ENCODE measurements around the gene EZH2.

Gene EZH2

DNA sequence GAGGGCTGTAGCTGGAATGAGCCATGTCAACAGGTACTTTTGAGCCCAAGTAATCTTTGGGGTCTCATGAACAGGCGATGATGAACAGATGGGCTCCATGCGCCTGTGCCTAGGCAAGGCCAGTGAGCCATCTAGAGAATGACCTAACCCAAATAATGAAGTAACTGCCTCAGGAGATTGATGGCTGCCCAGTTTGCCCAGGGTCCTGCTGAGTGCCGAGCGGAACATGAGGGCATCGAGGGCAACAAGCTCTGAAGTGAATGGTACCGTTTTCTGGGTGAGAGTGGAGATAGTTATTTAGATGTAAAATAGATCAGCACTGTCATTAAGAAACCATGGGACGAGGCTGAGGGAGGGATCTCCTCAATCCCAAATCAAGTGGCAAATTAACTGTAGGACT, 77.9 kb downstream of the EZH2 start:
- no peak overlapping the region for H3K4me3 ChIP-seq (replicated peaks; ENCODE audit: low read depth, low read length)
- no peak for DNase-seq (ENCODE audit: low read depth)
- TF ChIP-seq CTCF (IDR thresholded peaks at IDR 0.05; ENCODE audit: low read length, missing control alignments) = no peak

GRCh38 chr7:148804343-148805235, 79.5 kb downstream of the EZH2 start:
- H3K4me3 ChIP-seq (replicated peaks; ENCODE audit: low read depth, low read length) = no peak overlapping the region
- no peak for DNase-seq (ENCODE audit: low read depth)
- no peak for TF ChIP-seq CTCF (IDR thresholded peaks at IDR 0.05; ENCODE audit: low read length, missing control alignments)

DNA sequence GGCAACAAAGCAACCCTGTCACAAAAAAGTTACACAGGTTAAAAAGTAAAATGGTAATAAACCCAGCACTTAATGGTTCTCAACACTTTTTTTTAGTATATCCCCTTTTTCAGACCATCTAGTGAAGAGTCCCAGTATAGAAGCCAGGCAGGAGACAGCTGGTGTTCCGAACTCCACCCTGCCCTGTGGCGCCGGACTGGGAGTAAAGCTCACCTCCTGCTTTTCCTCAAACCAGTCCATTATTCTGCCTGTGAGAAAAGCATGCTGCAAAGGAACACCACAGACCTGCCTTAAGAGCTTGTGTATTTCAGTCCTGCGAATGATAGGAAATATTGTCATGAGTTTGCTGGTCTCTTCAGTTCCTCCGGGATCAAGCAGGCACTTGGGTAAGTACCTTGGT, 81.0 kb downstream of the EZH2 start:
- DNase-seq (ENCODE audit: low read depth) = no peak

GRCh38 chr7:148802101-148802493, 82.0 kb downstream of the EZH2 start:
- DNase-seq (ENCODE audit: low read depth) = no peak
- no peak for TF ChIP-seq CTCF (IDR thresholded peaks at IDR 0.05; ENCODE audit: low read length, missing control alignments)
- H3K4me3 ChIP-seq (replicated peaks; ENCODE audit: low read depth, low read length) = no peak overlapping the region

More for the DNA sequence above, 81.0 kb downstream of the EZH2 start:
- no peak for TF ChIP-seq CTCF (IDR thresholded peaks at IDR 0.05; ENCODE audit: low read length, missing control alignments)
- H3K4me3 ChIP-seq (replicated peaks; ENCODE audit: low read depth, low read length) = no peak overlapping the region

DNA sequence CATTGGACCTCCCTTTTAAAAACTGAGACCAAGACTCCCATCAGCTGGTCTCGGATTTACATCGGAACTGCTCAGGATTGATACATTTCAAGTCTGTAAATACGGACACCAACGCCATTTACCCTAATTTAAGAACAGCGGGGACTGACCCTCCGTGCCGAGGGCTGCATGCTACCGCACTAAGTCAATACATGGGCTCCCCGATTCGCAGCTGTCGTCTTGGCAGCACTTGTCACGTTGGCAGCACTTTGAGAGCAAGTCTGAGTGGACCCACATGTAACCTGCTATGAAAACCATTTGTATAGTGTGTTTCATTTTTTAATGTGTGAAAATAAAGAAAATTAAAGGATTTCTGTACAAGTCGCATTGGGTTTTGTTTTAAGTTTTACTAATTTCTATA, 83.4 kb downstream of the EZH2 start:
- H3K4me3 ChIP-seq (replicated peaks; ENCODE audit: low read depth, low read length) = no peak overlapping the region
- no peak for DNase-seq (ENCODE audit: low read depth)
- no peak for TF ChIP-seq CTCF (IDR thresholded peaks at IDR 0.05; ENCODE audit: low read length, missing control alignments)

- no peak for DNase-seq (ENCODE audit: low read depth)
- no peak overlapping the region for H3K4me3 ChIP-seq (replicated peaks; ENCODE audit: low read depth, low read length)
- TF ChIP-seq CTCF (IDR thresholded peaks at IDR 0.05; ENCODE audit: low read length, missing control alignments) = no peak
Measured at GRCh38 chr7:148799893-148800555, 84.1 kb downstream of the EZH2 start.

Measured in fibroblast of pulmonary artery (primary cell).